COR-L47 (cell line): ENCODE results near the gene COPS7A.
A peak's percentile ranks its signal among the peaks of the same experiment; 100 is the strongest.

Experiments
- DNase-seq: peaks from one replicate; lab custom pipeline; 2025; lab: John Stamatoyannopoulos, UW

COPS7A gene

GRCh38 chr12:6723607-6724408 lies at the start of gene COPS7A:
TSS of gene COPS7A (plus strand) at chr12:6724046. CDS start at chr12:6724657, 611 bp downstream.
- DNase-seq, result peak; percentile 95

- DNase-seq, result no peak
These were observed 46.9 kb upstream of the COPS7A start for GRCh38 chr12:6676962-6677361.

GRCh38 chr12:6684609-6685008 lies 39.2 kb upstream of the COPS7A start:
- DNase-seq, result peak; percentile 11

- no peak for DNase-seq
These were observed 38.0 kb upstream of the COPS7A start for GRCh38 chr12:6685814-6686213.

GRCh38 chr12:6688543-6688998 lies 35.3 kb upstream of the COPS7A start:
- DNase-seq, result no peak

GRCh38 chr12:6688999-6689882 lies 34.6 kb upstream of the COPS7A start, which contains the start of gene ZNF384:
TSS of gene ZNF384 (minus strand) at chr12:6689375. CDS start at chr12:6679520, 9,855 bp downstream.
- peak; percentile 90 for DNase-seq

- no peak for DNase-seq
These were observed 32.4 kb upstream of the COPS7A start for GRCh38 chr12:6691473-6691872.

GRCh38 chr12:6692888-6693287 lies 31.0 kb upstream of the COPS7A start:
- no peak for DNase-seq

GRCh38 chr12:6693832-6694355 lies 30.0 kb upstream of the COPS7A start:
- DNase-seq, result no peak

GRCh38 chr12:6694701-6695100 lies 29.1 kb upstream of the COPS7A start:
- DNase-seq, result no peak

GRCh38 chr12:6695313-6696045 lies 28.4 kb upstream of the COPS7A start:
- DNase-seq, result no peak

- DNase-seq, result no peak
These were observed 26.9 kb upstream of the COPS7A start for GRCh38 chr12:6696690-6697583.

GRCh38 chr12:6697584-6698351 lies 26.1 kb upstream of the COPS7A start:
- no peak for DNase-seq

- DNase-seq, result no peak
These were observed 25.3 kb upstream of the COPS7A start for GRCh38 chr12:6698352-6699046.

GRCh38 chr12:6699259-6699988 lies 24.4 kb upstream of the COPS7A start:
- DNase-seq, result no peak

GRCh38 chr12:6699989-6700645 lies 23.7 kb upstream of the COPS7A start:
- DNase-seq, result no peak

GRCh38 chr12:6700646-6701051 lies 23.2 kb upstream of the COPS7A start, which contains the start of gene PIANP:
TSS of gene PIANP (minus strand) at chr12:6700815. CDS start at chr12:6698061, 2,754 bp downstream.
- no peak for DNase-seq
